Measurements from ENCODE around the gene TRIO. TPM values are rescaled to one million over a fixed set of nuclear protein-coding genes. Genes with fewer than 3 reads are reported as not detected.

TRIO gene
- total RNA-seq, 2 experiments from 2014 or later = 3.7 to 4.2 TPM

GRCh38 chr5:14156650-14157492 lies 13.7 kb downstream of the TRIO start:
- Mint-ChIP-seq H3K36me3 (ENCODE audit: low read depth) (no peaks in the 10 kb centered on the region), H3K27ac (no peak overlapping the region), H3K4me1 (no peaks in the 10 kb centered on the region), H3K9me3 (no peaks in the 10 kb centered on the region), H3K27me3 (peaks cover 2% of the 10 kb centered on the region), H3K4me3 (no peak overlapping the region)
- POLR2A ChIA-PET = no interaction called here
- CTCF ChIA-PET = no interaction called here
- DNase-seq = no peak

- DNase-seq = no peak
- CTCF ChIA-PET = no interaction called here
- Mint-ChIP-seq H3K36me3 (ENCODE audit: low read depth) (no peaks in the 10 kb centered on the region), H3K27ac (no peak overlapping the region), H3K27me3 (peaks cover 2% of the 10 kb centered on the region), H3K9me3 (no peaks in the 10 kb centered on the region), H3K4me1 (no peaks in the 10 kb centered on the region), H3K4me3 (no peak overlapping the region)
- POLR2A ChIA-PET = no interaction called here
These were observed 14.3 kb downstream of the TRIO start for GRCh38 chr5:14157493-14157782.

- CTCF ChIA-PET = interaction anchor here (0.6 to 1.2 kb wide), 5 partner anchors 9 to 496 kb away, joined by 3 to 6 read pairs (median 4); partner anchors contain the start of gene TRIO
- H3K4me3 Mint-ChIP-seq = no peak overlapping the region
- H3K36me3 Mint-ChIP-seq (ENCODE audit: low read depth) = no peaks in the 10 kb centered on the region
- no peaks in the 10 kb centered on the region for H3K27me3 Mint-ChIP-seq
- DNase-seq = no peak
- no peaks in the 10 kb centered on the region for H3K4me1 Mint-ChIP-seq
- POLR2A ChIA-PET = no interaction called here
- H3K9me3 Mint-ChIP-seq = no peaks in the 10 kb centered on the region
- H3K27ac Mint-ChIP-seq = no peak overlapping the region
These were observed 15.9 kb downstream of the TRIO start for GRCh38 chr5:14158890-14159666.

GRCh38 chr5:14161825-14162556 lies 18.8 kb downstream of the TRIO start:
- no peak for DNase-seq
- no peak overlapping the region for H3K27ac Mint-ChIP-seq
- H3K4me1 Mint-ChIP-seq = no peaks in the 10 kb centered on the region
- CTCF ChIA-PET = no interaction called here
- POLR2A ChIA-PET = no interaction called here
- no peaks in the 10 kb centered on the region for H3K36me3 Mint-ChIP-seq (ENCODE audit: low read depth)
- no peaks in the 10 kb centered on the region for H3K27me3 Mint-ChIP-seq
- no peak overlapping the region for H3K4me3 Mint-ChIP-seq
- no peaks in the 10 kb centered on the region for H3K9me3 Mint-ChIP-seq

GRCh38 chr5:14164164-14165163 lies 21.3 kb downstream of the TRIO start:
- Mint-ChIP-seq H3K9me3 (no peaks in the 10 kb centered on the region), H3K4me3 (no peak overlapping the region), H3K27me3 (no peaks in the 10 kb centered on the region), H3K36me3 (ENCODE audit: low read depth) (no peaks in the 10 kb centered on the region), H3K4me1 (peaks cover 8% of the 10 kb centered on the region), H3K27ac (no peak overlapping the region)
- no peak for DNase-seq
- ChIA-PET CTCF (no interaction called here), POLR2A (no interaction called here)

- POLR2A ChIA-PET = no interaction called here
- no peaks in the 10 kb centered on the region for H3K36me3 Mint-ChIP-seq (ENCODE audit: low read depth)
- CTCF ChIA-PET = no interaction called here
- peaks cover 8% of the 10 kb centered on the region for H3K4me1 Mint-ChIP-seq
- no peak overlapping the region for H3K4me3 Mint-ChIP-seq
- no peak for DNase-seq
- H3K27me3 Mint-ChIP-seq = no peaks in the 10 kb centered on the region
- peak overlapping the region; percentile 21 for H3K27ac Mint-ChIP-seq
- no peaks in the 10 kb centered on the region for H3K9me3 Mint-ChIP-seq
These were observed 22.4 kb downstream of the TRIO start for GRCh38 chr5:14165375-14166106.

GRCh38 chr5:14166437-14166836 lies 23.3 kb downstream of the TRIO start:
- Mint-ChIP-seq H3K27me3 (no peaks in the 10 kb centered on the region), H3K9me3 (no peaks in the 10 kb centered on the region), H3K36me3 (ENCODE audit: low read depth) (no peaks in the 10 kb centered on the region), H3K27ac (no peak overlapping the region), H3K4me3 (no peak overlapping the region), H3K4me1 (peaks cover 8% of the 10 kb centered on the region)
- POLR2A ChIA-PET = no interaction called here
- no peak for DNase-seq
- CTCF ChIA-PET = no interaction called here

- ChIA-PET CTCF (interaction anchor here (0.5 kb wide), 1 partner anchor 9 kb away, joined by 3 read pairs; no protein-coding TSS in a partner anchor), POLR2A (no interaction called here)
- H3K27me3 Mint-ChIP-seq = peaks cover 3% of the 10 kb centered on the region
- no peak for DNase-seq
- no peak overlapping the region for H3K4me3 Mint-ChIP-seq
- peaks cover 11% of the 10 kb centered on the region for H3K4me1 Mint-ChIP-seq
- H3K9me3 Mint-ChIP-seq = no peaks in the 10 kb centered on the region
- no peak overlapping the region for H3K27ac Mint-ChIP-seq
- no peaks in the 10 kb centered on the region for H3K36me3 Mint-ChIP-seq (ENCODE audit: low read depth)
These were observed 24.2 kb downstream of the TRIO start for GRCh38 chr5:14167211-14167845.

GRCh38 chr5:14168144-14168792 lies 25.1 kb downstream of the TRIO start:
- H3K4me1 Mint-ChIP-seq = peaks cover 11% of the 10 kb centered on the region
- POLR2A ChIA-PET = no interaction called here
- H3K27ac Mint-ChIP-seq = peak overlapping the region; percentile 12
- H3K4me3 Mint-ChIP-seq = no peak overlapping the region
- DNase-seq = no peak
- H3K36me3 Mint-ChIP-seq (ENCODE audit: low read depth) = no peaks in the 10 kb centered on the region
- CTCF ChIA-PET = interaction anchor here (0.5 kb wide), 1 partner anchor 10 kb away, joined by 3 read pairs; no protein-coding TSS in a partner anchor
- H3K27me3 Mint-ChIP-seq = peaks cover 8% of the 10 kb centered on the region
- no peaks in the 10 kb centered on the region for H3K9me3 Mint-ChIP-seq

GRCh38 chr5:14168793-14169262 lies 25.7 kb downstream of the TRIO start:
- Mint-ChIP-seq H3K36me3 (ENCODE audit: low read depth) (no peaks in the 10 kb centered on the region), H3K9me3 (no peaks in the 10 kb centered on the region), H3K27ac (peak overlapping the region; percentile 12), H3K4me1 (peaks cover 11% of the 10 kb centered on the region), H3K4me3 (no peak overlapping the region), H3K27me3 (peaks cover 8% of the 10 kb centered on the region)
- no peak for DNase-seq
- POLR2A ChIA-PET = no interaction called here
- CTCF ChIA-PET = no interaction called here

GRCh38 chr5:14171046-14171445 lies 27.9 kb downstream of the TRIO start:
- H3K36me3 Mint-ChIP-seq (ENCODE audit: low read depth) = no peaks in the 10 kb centered on the region
- H3K27me3 Mint-ChIP-seq = peaks cover 10% of the 10 kb centered on the region
- ChIA-PET POLR2A (no interaction called here), CTCF (no interaction called here)
- peaks cover 14% of the 10 kb centered on the region for H3K4me1 Mint-ChIP-seq
- DNase-seq = no peak
- H3K4me3 Mint-ChIP-seq = no peak overlapping the region
- H3K27ac Mint-ChIP-seq = no peak overlapping the region
- no peaks in the 10 kb centered on the region for H3K9me3 Mint-ChIP-seq
